NB4 (cell line): ENCODE measurements around the gene ADAT1.

Experiments used
- MAX ChIP-seq: IDR thresholded peaks from 2 replicates; pipeline ENCODE4 v1.6.1; 2011; ENCODE audit warnings: low read depth, low read length
- POLR2A ChIP-seq: IDR thresholded peaks from 2 replicates; pipeline ENCODE4 v1.6.1; 2011; ENCODE audit warnings: mild to moderate bottlenecking; ENCODE audit not compliant: insufficient read length; ENCODE audit errors: extremely low read depth
- TF ChIP-seq, protein P1 (sequence below): IDR thresholded peaks from one replicate; pipeline ENCODE4 v1.5.1; 2012; ENCODE audit warnings: low read depth, low read length

DNA sequence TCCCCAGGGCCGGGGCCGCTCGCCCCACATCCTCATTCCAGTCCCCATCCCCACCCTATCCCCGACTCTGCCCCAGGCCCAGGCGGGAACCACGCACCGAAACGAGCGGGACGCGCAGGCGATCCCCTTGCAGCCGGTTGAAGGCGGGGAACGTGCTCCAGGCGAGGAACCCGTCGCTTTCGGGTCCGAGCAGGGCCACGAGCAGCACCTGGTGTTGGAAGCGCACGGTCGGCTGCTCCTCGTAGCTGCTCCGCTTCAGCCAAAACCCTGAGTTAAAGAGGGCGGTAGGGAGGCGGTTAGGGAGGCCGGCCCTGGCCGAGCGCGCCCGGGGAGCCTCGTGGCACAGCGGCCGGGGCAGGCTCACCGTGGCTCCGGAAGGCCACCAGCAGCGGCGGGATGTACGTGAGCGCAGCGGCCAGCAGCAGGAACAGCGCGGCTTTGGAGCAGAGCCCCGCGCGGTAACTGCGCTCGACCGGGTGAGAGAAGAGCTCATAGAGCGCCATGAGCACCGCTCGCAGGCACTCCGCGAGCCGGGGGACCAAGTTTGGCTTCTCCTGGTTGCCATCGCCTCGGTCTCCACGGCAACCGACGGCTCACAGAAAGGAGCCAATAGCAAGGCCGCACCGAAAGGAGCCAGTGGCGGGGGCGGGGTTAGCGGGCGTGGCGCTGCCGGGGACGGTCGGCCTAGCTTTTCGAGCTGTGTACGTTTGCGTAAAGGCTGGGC is 67.2 kb downstream of the ADAT1 start, which contains the start of gene TMEM231:
- TF ChIP-seq, protein P1, sequence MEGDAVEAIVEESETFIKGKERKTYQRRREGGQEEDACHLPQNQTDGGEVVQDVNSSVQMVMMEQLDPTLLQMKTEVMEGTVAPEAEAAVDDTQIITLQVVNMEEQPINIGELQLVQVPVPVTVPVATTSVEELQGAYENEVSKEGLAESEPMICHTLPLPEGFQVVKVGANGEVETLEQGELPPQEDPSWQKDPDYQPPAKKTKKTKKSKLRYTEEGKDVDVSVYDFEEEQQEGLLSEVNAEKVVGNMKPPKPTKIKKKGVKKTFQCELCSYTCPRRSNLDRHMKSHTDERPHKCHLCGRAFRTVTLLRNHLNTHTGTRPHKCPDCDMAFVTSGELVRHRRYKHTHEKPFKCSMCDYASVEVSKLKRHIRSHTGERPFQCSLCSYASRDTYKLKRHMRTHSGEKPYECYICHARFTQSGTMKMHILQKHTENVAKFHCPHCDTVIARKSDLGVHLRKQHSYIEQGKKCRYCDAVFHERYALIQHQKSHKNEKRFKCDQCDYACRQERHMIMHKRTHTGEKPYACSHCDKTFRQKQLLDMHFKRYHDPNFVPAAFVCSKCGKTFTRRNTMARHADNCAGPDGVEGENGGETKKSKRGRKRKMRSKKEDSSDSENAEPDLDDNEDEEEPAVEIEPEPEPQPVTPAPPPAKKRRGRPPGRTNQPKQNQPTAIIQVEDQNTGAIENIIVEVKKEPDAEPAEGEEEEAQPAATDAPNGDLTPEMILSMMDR = peak; percentile 2
- TF ChIP-seq POLR2A = peak; percentile 54
- peak; percentile 37 for TF ChIP-seq MAX
